CD4-positive, alpha-beta T cell treated with Interleukin-2 at 100 ng/mL for 4 hours (primary cell): Measurements from ENCODE around the gene XRCC5.

Experiments used
- DNase-seq: peaks from one replicate; pipeline ENCODE4 v3.0.0-alpha.2; 2020; ENCODE audit warnings: low spot score

Gene XRCC5

GRCh38 chr2:216084547-216084946 lies 24.6 kb upstream of the XRCC5 start:
- DNase-seq: peak; percentile 36

DNA sequence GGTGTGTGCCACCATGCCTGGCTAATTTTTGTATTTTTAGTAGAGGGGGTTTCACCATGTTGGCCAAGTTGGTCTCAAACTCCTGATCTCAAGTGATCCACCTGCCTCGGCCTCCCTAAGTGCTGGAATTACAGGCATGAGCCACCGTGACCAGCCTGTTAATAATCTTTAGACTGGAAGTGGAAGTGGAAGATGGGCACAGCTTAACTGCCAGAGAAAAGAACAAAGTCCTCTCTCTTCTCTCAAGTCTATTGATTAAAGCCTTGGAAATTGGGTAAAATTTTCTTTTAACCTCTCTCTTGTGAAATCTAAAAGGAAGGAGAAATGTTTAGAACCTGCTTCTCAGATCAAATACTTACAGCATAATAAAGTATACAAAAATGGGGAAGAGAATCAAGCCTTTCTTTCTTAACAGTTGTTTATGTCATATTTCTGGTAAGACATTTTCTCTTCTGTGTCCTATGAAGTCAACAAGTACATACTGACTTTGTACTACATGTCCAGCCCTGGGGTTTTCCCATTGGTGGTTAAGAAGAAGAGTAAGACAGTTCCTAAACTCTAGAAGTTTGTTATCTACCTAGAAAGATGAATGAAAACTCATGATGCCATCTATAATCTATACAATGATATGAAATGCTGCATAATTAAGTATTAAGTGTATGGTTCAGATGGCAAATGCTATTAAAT lies 22.8 kb upstream of the XRCC5 start:
- DNase-seq: no peak

GRCh38 chr2:216090369-216090786 lies 18.8 kb upstream of the XRCC5 start:
- DNase-seq: no peak

GRCh38 chr2:216092646-216093045 lies 16.5 kb upstream of the XRCC5 start:
- DNase-seq: no peak

DNA sequence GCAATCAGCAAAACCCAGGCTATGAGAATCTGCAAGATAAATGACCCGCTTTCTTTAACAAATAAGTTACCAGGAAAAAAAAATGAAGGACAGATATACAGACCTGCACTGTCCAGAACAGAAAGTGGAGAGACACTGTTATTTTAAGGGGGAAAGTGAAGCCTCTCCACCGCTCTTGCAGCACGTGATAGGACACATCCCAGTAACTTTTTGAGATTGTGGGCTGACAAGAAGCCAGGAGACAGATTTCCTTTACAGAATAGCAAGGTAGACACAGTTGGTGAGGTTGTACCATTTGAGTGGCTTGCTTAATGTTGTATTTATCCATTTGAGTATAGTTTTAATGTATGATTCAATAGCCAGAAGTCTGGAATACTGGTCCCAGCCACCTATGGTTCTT lies 14.4 kb upstream of the XRCC5 start:
- no peak for DNase-seq

GRCh38 chr2:216098421-216099334 lies 10.5 kb upstream of the XRCC5 start:
- no peak for DNase-seq

DNA sequence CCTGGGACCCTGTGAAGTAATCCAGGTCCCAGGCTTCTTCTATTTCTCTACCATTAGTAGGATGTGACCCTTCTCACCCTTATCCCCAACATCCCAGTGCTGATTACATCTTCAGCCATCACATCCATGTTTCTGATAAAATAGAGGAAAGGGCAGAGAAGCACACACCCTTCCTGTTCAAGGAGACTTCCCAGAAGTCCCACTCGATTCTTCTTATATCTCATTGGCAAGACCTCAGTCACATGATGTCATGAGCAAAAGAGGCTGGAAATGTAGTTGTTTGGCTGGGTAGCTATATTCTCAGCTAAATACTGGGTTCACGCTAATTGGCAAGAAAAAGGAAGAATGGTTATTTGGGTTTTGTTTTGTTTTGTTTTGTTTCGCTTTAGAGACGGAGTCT lies 8.0 kb upstream of the XRCC5 start:
- no peak for DNase-seq

- no peak for DNase-seq
Observed at GRCh38 chr2:216103213-216103612, 5.9 kb upstream of the XRCC5 start.

DNA sequence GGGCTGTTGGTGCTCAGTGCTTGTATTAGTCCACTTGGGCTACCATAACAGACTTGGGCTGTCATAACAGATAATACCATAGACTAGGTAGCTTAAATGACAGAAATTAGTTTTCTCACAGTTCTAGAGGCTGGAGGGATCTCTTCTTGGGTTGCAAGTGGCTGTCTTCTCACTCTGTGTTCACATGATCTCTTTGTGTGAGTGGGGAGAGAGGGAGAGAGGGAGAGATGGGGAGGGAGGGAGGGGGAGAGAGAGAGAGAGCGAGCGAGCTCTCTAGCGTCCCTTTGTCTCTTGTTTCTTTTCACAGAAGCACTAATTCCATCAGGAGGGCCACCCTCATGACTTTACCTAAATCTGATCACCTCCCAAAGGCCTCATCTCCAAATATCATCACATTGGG lies 4.5 kb upstream of the XRCC5 start:
- no peak for DNase-seq

GRCh38 chr2:216107320-216107719 lies 1.8 kb upstream of the XRCC5 start:
- DNase-seq: no peak

- no peak for DNase-seq
Observed at GRCh38 chr2:216107760-216108159, 1.4 kb upstream of the XRCC5 start.

DNA sequence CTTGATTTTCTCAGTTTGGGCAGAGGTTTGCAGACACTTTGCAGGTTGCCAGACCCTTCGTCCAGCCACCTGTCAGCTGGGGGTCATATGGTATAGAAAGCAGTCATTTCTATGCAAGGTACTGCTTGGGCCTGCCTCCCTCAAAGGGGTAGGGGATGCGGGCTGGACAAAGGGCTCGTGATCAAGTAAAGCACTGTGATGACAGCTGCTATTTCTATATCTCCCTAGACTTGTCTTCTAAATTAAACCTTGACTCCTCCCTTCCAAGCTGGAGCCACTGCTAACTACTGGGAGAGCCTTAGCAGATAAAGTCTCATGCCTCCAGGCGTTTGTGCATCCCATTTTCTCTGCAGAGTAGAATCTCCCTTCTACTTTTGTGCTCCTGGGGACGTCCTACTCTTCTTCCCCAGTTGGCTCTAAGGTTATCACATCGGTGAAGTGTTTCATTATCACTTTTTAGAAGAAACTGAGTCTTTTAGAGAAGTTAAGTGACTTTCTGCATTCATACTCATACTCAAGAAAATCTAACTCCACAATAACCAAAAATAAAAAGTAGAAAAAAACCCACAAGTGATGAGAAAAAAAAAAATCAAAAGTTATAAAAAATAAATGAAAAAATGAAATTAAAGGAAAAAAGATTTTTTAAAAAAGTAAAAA lies 710 bp upstream of the XRCC5 start:
- no peak for DNase-seq

GRCh38 chr2:216109962-216110614 lies 940 bp downstream of the XRCC5 start:
- peak; percentile 31 for DNase-seq

DNA sequence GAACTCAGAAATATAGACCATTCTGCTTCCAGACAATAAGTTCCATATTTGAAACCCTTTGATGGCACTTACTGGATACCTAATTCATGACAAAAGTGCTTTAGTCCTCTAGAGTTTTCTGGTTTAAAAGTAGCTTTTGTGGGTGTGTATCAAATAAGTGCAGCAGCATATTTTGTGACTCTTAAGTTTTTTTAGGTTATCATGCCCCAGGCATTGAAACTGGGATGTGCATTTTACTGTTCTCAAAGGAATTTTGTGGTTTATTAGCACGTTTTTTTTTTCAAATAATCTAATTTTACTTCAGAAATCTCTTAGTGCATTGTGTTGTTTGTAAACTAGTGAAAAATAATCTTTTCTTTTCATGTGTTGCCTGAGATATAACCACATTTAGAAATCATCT lies 1.5 kb downstream of the XRCC5 start:
- DNase-seq: no peak

DNA sequence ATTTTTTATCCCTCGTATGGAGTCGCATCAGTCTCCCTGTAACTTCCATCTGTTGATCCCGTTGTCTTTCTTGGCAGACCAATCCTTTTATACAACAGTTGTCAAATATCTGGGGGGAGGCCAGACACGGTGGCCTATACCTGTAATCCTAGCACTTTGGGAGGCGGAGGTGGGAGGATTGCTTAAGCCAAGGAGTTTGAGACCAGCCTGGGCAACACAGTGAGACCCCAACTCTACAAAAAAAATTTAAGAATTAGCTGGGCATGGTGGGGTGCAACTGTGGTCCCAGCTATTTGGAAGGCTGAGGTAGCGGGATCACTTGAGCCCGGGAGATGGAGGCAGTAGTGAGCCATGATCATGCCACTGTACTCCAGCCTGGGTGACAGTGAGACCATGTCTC lies 2.0 kb downstream of the XRCC5 start:
- no peak for DNase-seq

GRCh38 chr2:216112926-216113325 lies 3.8 kb downstream of the XRCC5 start:
- no peak for DNase-seq

DNA sequence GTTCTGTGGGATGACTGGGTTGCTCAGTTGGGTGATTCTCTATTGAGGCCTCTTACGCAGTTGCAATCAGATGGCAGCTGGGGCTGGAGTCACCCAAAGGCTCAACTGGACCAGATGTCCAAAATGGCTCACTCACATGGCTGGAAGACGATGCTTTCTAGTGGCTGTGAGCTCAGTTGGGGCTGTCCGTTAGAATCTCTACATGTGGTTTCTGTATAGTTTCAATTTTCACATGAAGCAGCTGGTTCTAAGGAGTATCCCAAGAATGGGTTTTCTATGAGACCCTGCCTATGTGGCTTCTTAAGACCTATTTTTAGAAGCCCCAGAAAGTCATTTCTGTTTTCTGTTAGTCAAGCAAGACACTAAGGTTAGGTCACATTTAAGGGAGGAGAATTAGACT lies 4.4 kb downstream of the XRCC5 start:
- no peak for DNase-seq

GRCh38 chr2:216114382-216114713 lies 5.2 kb downstream of the XRCC5 start:
- DNase-seq: no peak

DNA sequence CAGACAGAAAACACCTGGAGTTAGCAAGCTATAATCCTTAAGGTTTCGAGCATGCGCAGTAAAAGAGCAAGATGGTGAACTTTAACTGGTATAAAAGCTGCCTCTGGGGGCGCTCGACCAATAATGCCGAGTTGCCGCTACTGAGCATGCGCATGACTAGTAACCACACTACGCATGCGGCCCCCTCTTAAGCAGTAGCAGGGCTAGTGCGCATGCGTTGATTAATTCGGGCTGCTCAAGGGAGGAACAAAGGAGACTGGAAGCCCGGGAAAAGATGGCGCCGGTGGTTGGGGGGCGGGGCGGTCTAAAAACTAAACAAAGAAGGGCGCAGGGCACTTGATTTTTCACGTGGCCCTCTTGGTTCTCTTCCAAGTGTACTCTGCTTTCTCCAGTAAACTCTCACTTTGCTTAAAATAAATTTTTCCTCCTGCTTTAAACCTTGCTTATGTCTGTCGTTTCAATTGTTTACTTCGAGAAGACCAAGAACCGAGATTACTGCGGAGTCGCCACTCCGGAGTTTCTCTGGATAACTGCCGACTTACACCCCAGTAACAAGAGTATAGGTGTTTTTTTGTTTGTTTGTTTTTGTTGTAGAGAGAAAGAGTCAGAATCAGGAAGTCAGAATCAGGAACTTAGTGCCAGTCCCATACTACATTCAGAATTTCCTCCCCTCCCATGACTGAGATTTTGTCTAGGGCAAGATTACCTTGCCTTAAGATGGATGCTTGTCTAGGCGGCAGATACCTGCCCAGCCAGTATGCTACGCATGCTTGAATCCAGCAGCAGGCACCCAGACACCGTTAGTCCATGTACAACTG lies 5.8 kb downstream of the XRCC5 start:
- DNase-seq: peak; percentile 97

GRCh38 chr2:216116418-216116817 lies 7.3 kb downstream of the XRCC5 start:
- DNase-seq: no peak

GRCh38 chr2:216117561-216118340 lies 8.6 kb downstream of the XRCC5 start:
- DNase-seq: no peak
